IMR-90 (cell line): Measurements from ENCODE around the gene C7. TPM values are rescaled to one million over a fixed set of nuclear protein-coding genes. Genes with fewer than 3 reads are reported as not detected.

ENCODE experiments used
- ATAC-seq: fragments of 200-7000 bp; cut with Tn5 transposase; 2 replicates; pipeline ENCODE4 v1.9.1; 2020; ENCODE audit warnings: low read depth, mild to moderate bottlenecking, moderate library complexity
- BruUV-seq: library from RNA; stranded (reverse); fragments of 400-500 nt; replicated peaks from 2 replicates; lab custom pipeline; 2021; lab: Mats Ljungman, UMichigan
- CTCF ChIA-PET: fragments of 300-600 bp; formaldehyde crosslinking; extraction: SDS; loops from one replicate; lab custom pipeline; 2021; ENCODE audit warnings: antibody characterized with exemption; lab: Yijun Ruan, JAX
- POLR2A ChIA-PET: fragments of 300-600 bp; sonication (Branson Sonifier 250); formaldehyde crosslinking; loops from one replicate; lab custom pipeline; 2022; ENCODE audit warnings: antibody characterized with exemption; ENCODE audit not compliant: unreplicated experiment; lab: Charles Lee
- DNase-seq: peaks from one replicate; pipeline ENCODE4 v3.0.0; 2013
- H2AFZ ChIP-seq: replicated peaks from 2 replicates; pipeline ENCODE3; 2013; ENCODE audit warnings: low read length, mild to moderate bottlenecking; ENCODE audit not compliant: poor library complexity
- H2AK5ac ChIP-seq: 2 replicates; pipeline ENCODE4 v1.6.1; 2013; ENCODE audit warnings: low read depth, low read length, inconsistent platforms
- H2AK9ac ChIP-seq: replicated peaks from 2 replicates; pipeline ENCODE3; 2013; ENCODE audit warnings: mild to moderate bottlenecking, low read depth, low read length, moderate library complexity; ENCODE audit not compliant: poor library complexity
- H2BK120ac ChIP-seq: 2 replicates; pipeline ENCODE4 v1.6.1; 2013; ENCODE audit warnings: low read depth, low read length, inconsistent platforms
- H2BK15ac ChIP-seq: 3 replicates; pipeline ENCODE4 v1.6.1; 2013; ENCODE audit warnings: low read depth, low read length, inconsistent platforms
- H2BK20ac ChIP-seq: 2 replicates; pipeline ENCODE4 v1.6.1; 2013; ENCODE audit warnings: low read depth, mild to moderate bottlenecking, inconsistent platforms, low read length, moderate library complexity
- H2BK5ac ChIP-seq: 2 replicates; pipeline ENCODE4 v1.6.1; 2013; ENCODE audit warnings: mild to moderate bottlenecking, low read depth, low read length, inconsistent platforms; ENCODE audit not compliant: poor library complexity, severe bottlenecking
- H3K14ac ChIP-seq: replicated peaks from 2 replicates; pipeline ENCODE4 v1.6.1; 2013; ENCODE audit warnings: low read depth, low read length, inconsistent platforms
- H3K18ac ChIP-seq: 2 replicates; pipeline ENCODE4 v1.6.1; 2013; ENCODE audit warnings: low read depth, low read length, control low read depth
- H3K23ac ChIP-seq: 2 replicates; pipeline ENCODE4 v1.6.1; 2013; ENCODE audit warnings: low read depth, low read length, inconsistent platforms
- H3K27ac ChIP-seq: 2 replicates; pipeline ENCODE4 v1.5.1; 2013; ENCODE audit warnings: mild to moderate bottlenecking, control low read depth, low read length; ENCODE audit not compliant: insufficient read depth
- H3K27me3 ChIP-seq: 2 replicates; pipeline ENCODE4 v1.6.1; 2013; ENCODE audit warnings: low read length; ENCODE audit not compliant: control insufficient read depth, insufficient read depth
- H3K36me3 ChIP-seq: 2 replicates; pipeline ENCODE4 v1.6.1; 2013; ENCODE audit warnings: low read length, mixed read lengths; ENCODE audit not compliant: control insufficient read depth, insufficient read depth
- H3K4ac ChIP-seq: 2 replicates; pipeline ENCODE4 v1.6.1; 2013; ENCODE audit warnings: low read depth, low read length, inconsistent platforms
- H3K4me1 ChIP-seq: 2 replicates; pipeline ENCODE4 v1.6.1; 2013; ENCODE audit warnings: low read length, mixed read lengths; ENCODE audit not compliant: control insufficient read depth, insufficient read depth
- H3K4me2 ChIP-seq: 2 replicates; pipeline ENCODE4 v1.6.1; 2013; ENCODE audit warnings: low read depth, mild to moderate bottlenecking, control low read depth, low read length, moderate library complexity
- H3K4me3 ChIP-seq: 2 replicates; pipeline ENCODE4 v1.5.1; 2013; ENCODE audit warnings: low read depth, mild to moderate bottlenecking, control low read depth, low read length, moderate library complexity; ENCODE audit not compliant: insufficient read depth
- H3K56ac ChIP-seq: 2 replicates; pipeline ENCODE4 v1.6.1; 2013; ENCODE audit warnings: low read length, inconsistent platforms; ENCODE audit not compliant: insufficient read depth; ENCODE audit errors: extremely low read depth
- H3K79me1 ChIP-seq, 2 experiments: 2 replicates each; pipeline ENCODE4 v1.6.1; 2013; ENCODE audit warnings: low read length in 2 of 2, inconsistent platforms in 1 of 2, low read depth in 1 of 2
- H3K9ac ChIP-seq: 2 replicates; pipeline ENCODE4 v1.6.1; 2013; ENCODE audit warnings: low read depth, low read length, control low read depth
- H3K9me1 ChIP-seq: 2 replicates; pipeline ENCODE4 v1.6.1; 2013; ENCODE audit warnings: low read length, inconsistent platforms; ENCODE audit not compliant: insufficient read depth
- H3K9me3 ChIP-seq: 2 replicates; pipeline ENCODE4 v1.6.1; 2013; ENCODE audit warnings: low read length; ENCODE audit not compliant: control insufficient read depth, insufficient read depth
- H4K20me1 ChIP-seq: 2 replicates; pipeline ENCODE4 v1.6.1; 2013; ENCODE audit warnings: low read length, inconsistent platforms; ENCODE audit not compliant: insufficient read depth
- H4K5ac ChIP-seq: 2 replicates; pipeline ENCODE4 v1.6.1; 2013; ENCODE audit warnings: mild to moderate bottlenecking, low read depth, low read length, control low read depth
- H4K8ac ChIP-seq, 2 experiments: 2 replicates each; pipeline ENCODE4 v1.6.1; 2013; ENCODE audit warnings: low read depth in 2 of 2, low read length in 2 of 2, control low read depth in 1 of 2, inconsistent platforms in 1 of 2
- H4K91ac ChIP-seq: 2 replicates; pipeline ENCODE4 v1.6.1; 2013; ENCODE audit warnings: low read depth, low read length, inconsistent platforms; ENCODE audit not compliant: insufficient read depth
- BHLHE40 ChIP-seq: fragments of 150-350 bp; IDR thresholded peaks from 2 replicates; pipeline ENCODE4 v1.6.1; 2016; ENCODE audit warnings: mild to moderate bottlenecking, low read depth, low read length
- CHD1 ChIP-seq: IDR thresholded peaks from 2 replicates; pipeline ENCODE4 v1.6.1; 2012; ENCODE audit warnings: low read depth, low read length, improper control_type of control experiment
- FOS ChIP-seq: fragments of 150-350 bp; IDR thresholded peaks from 2 replicates; pipeline ENCODE4 v1.6.1; 2016; ENCODE audit warnings: low read depth, low read length
- MAZ ChIP-seq: IDR thresholded peaks from 2 replicates; pipeline ENCODE4 v1.6.1; 2012; ENCODE audit warnings: low read depth, mild to moderate bottlenecking, low read length, improper control_type of control experiment, moderate library complexity, borderline replicate concordance
- NFE2L2 ChIP-seq: fragments of 150-350 bp; IDR thresholded peaks from 2 replicates; pipeline ENCODE4 v1.6.1; 2016; ENCODE audit warnings: low read depth, mild to moderate bottlenecking, low read length
- RCOR1 ChIP-seq: IDR thresholded peaks from 2 replicates; pipeline ENCODE4 v1.6.1; 2012; ENCODE audit warnings: mild to moderate bottlenecking, low read length, improper control_type of control experiment; ENCODE audit not compliant: insufficient replicate concordance
- RFX5 ChIP-seq: IDR thresholded peaks from 2 replicates; pipeline ENCODE4 v1.8.0; 2012; ENCODE audit warnings: low read depth, mild to moderate bottlenecking, low read length, moderate library complexity
- SMC3 ChIP-seq: fragments of 150-350 bp; IDR thresholded peaks from 2 replicates; pipeline ENCODE4 v1.6.1; 2016; ENCODE audit warnings: low read depth, mild to moderate bottlenecking, antibody characterized with exemption, low read length, moderate library complexity
- USF2 ChIP-seq: fragments of 150-350 bp; IDR thresholded peaks from 2 replicates; pipeline ENCODE4 v1.6.1; 2017; ENCODE audit warnings: mild to moderate bottlenecking, antibody characterized with exemption, low read length, low read depth
- WGBS, 2 experiments: methylation state at CpG; one replicate each; pipeline versions ENCODE4 v1.1.5 to v1.1.7; 2013; ENCODE audit warnings: missing lambda C conversion rate in 2 of 2; ENCODE audit not compliant: insufficient read length in 1 of 2; ENCODE audit errors: extremely low coverage in 2 of 2; 5-methylcytosine and 5-hydroxymethylcytosine counted together
- dilution Hi-C: fragments of 300-500 bp; cut with HindIII; formaldehyde crosslinking; loops from one replicate; pipeline ENCODE4 v1.14.3; 2018; ENCODE audit warnings: low sequenced_read_pairs; ENCODE audit not compliant: unreplicated experiment
- in situ Hi-C: fragments of 300-500 bp; cut with MboI; formaldehyde crosslinking; loops from 3 replicates; pipeline ENCODE4 v1.14.3; 2019; ENCODE audit warnings: low sequenced_read_pairs, inconsistent platforms, mixed read lengths
- intact Hi-C: fragments of 100-400 bp; cut with micrococcal nuclease; formaldehyde crosslinking; loops from 2 replicates; pipeline ENCODE4 v1.10.0; 2022
- polyA plus RNA-seq, 3 experiments: library from polyadenylated mRNA; depleted of rRNA; stranded (reverse); fragments of >200 nt; gene quantifications; 2 replicates each; pipeline ENCODE4 v1.2.3, GENCODE V29; 2012; ENCODE audit warnings: low replicate concordance in 1 of 3
- total RNA-seq: library from RNA; depleted of rRNA; stranded (reverse); fragments of >200 nt; gene quantifications from 2 replicates; pipeline ENCODE4 v1.2.3, GENCODE V29; 2012

C7 gene
- total and polyA plus RNA-seq, 2 of the 4 experiments (the other 2 are of a cell fraction): 0.54 to 1.8 TPM

GRCh38 chr5:40916226-40916625 is 6.9 kb downstream of the C7 start:
- Histone ChIP-seq H3K18ac (no peak overlapping the region), H3K36me3 (no peaks in the 10 kb centered on the region), H2BK15ac (no peak overlapping the region; the same call in 2 of the 3 replicates), H2AK9ac (no peak overlapping the region), H3K9me3 (no peaks in the 10 kb centered on the region; the same call in 1 of the 2 replicates), H3K4ac (no peak overlapping the region), H3K23ac (no peak overlapping the region), H4K91ac (no peak overlapping the region), H2AK5ac (no peak overlapping the region), H3K9ac (no peak overlapping the region), H4K8ac (no peak overlapping the region), H3K4me3 (no peak overlapping the region), H3K9me1 (no peaks in the 10 kb centered on the region), H4K20me1 (no peaks in the 10 kb centered on the region), H4K5ac (no peak overlapping the region), H2BK5ac (no peak overlapping the region), H2AFZ (no peak overlapping the region), H3K14ac (no peak overlapping the region), H2BK120ac (no peak overlapping the region), H3K4me1 (peaks cover 3% of the 10 kb centered on the region), H2BK20ac (no peak overlapping the region), H3K27ac (no peak overlapping the region), H3K4me2 (no peak overlapping the region), H3K27me3 (no peaks in the 10 kb centered on the region), H3K56ac (no peak overlapping the region), H3K79me1 (no peaks in the 10 kb centered on the region)
- intact Hi-C loops (no loop called here), in situ Hi-C loops (loop anchor here (25.0 kb wide), 1 partner anchor 721 kb away; no protein-coding TSS in a partner anchor), dilution Hi-C loops (no loop called here)
- ChIA-PET POLR2A (no interaction called here), CTCF (no interaction called here)
- no peak for ATAC-seq
- no TSS peak for BruUV-seq
- TF ChIP-seq MAZ: no peak
- TF ChIP-seq CHD1: no peak
- no peak for TF ChIP-seq RFX5
- no peak for TF ChIP-seq BHLHE40
- TF ChIP-seq SMC3: no peak
- no peak for TF ChIP-seq NFE2L2
- TF ChIP-seq USF2: no peak
- TF ChIP-seq RCOR1: no peak
- no peak for TF ChIP-seq FOS
- no peak for DNase-seq
- no CpG with 5 or more reads among the region's 4 CpGs for WGBS, 2 experiments
